ENCODE measurements around the gene DDX47. TPM values are rescaled to one million over a fixed set of nuclear protein-coding genes. Genes with fewer than 3 reads are reported as not detected.

The DDX47 gene
- total and polyA plus RNA-seq, 2 experiments from 2014 or later = 54.0 to 90.8 TPM

GRCh38 chr12:12811343-12811742, 1.8 kb upstream of the DDX47 start (continued):
- TF ChIP-seq, protein P1, sequence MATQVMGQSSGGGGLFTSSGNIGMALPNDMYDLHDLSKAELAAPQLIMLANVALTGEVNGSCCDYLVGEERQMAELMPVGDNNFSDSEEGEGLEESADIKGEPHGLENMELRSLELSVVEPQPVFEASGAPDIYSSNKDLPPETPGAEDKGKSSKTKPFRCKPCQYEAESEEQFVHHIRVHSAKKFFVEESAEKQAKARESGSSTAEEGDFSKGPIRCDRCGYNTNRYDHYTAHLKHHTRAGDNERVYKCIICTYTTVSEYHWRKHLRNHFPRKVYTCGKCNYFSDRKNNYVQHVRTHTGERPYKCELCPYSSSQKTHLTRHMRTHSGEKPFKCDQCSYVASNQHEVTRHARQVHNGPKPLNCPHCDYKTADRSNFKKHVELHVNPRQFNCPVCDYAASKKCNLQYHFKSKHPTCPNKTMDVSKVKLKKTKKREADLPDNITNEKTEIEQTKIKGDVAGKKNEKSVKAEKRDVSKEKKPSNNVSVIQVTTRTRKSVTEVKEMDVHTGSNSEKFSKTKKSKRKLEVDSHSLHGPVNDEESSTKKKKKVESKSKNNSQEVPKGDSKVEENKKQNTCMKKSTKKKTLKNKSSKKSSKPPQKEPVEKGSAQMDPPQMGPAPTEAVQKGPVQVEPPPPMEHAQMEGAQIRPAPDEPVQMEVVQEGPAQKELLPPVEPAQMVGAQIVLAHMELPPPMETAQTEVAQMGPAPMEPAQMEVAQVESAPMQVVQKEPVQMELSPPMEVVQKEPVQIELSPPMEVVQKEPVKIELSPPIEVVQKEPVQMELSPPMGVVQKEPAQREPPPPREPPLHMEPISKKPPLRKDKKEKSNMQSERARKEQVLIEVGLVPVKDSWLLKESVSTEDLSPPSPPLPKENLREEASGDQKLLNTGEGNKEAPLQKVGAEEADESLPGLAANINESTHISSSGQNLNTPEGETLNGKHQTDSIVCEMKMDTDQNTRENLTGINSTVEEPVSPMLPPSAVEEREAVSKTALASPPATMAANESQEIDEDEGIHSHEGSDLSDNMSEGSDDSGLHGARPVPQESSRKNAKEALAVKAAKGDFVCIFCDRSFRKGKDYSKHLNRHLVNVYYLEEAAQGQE (IDR thresholded peaks at IDR 0.05; ENCODE audit: unreplicated experiment) = no peak
- no peak for TF ChIP-seq ZNF114 (CRISPR knock-in tag; IDR thresholded peaks at IDR 0.05)
- no peak for TF ChIP-seq CREB1 (CRISPR knock-in tag; IDR thresholded peaks at IDR 0.05; ENCODE audit: low read depth)
- TF ChIP-seq, protein P2, sequence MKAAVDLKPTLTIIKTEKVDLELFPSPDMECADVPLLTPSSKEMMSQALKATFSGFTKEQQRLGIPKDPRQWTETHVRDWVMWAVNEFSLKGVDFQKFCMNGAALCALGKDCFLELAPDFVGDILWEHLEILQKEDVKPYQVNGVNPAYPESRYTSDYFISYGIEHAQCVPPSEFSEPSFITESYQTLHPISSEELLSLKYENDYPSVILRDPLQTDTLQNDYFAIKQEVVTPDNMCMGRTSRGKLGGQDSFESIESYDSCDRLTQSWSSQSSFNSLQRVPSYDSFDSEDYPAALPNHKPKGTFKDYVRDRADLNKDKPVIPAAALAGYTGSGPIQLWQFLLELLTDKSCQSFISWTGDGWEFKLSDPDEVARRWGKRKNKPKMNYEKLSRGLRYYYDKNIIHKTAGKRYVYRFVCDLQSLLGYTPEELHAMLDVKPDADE (IDR thresholded peaks at IDR 0.05) = no peak

DNA sequence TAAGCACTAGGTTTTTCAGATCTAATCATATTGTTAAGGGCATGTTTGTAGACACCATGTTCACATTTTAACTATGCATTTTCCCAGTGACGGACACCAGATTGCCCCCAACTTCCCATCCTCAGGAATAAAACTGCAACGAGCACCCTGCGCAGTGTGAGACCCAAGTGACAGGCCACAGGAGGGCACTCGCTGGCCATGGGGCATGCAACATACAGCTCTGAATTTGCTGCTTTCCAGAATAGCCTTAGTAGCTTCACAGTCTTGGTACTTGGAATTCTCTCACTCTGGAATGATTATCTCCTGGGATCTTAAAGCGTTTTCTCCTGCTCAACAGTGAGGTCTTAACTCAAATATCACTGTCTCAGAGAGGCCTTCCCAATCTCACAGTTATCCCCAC, 972 bp upstream of the DDX47 start:
- Mint-ChIP-seq H3K27ac (no peak overlapping the region), H3K9me3 (no peaks in the 10 kb centered on the region), H3K27me3 (ENCODE audit: insufficient read depth, low read depth, poor library complexity) (peaks cover 1% of the 10 kb centered on the region), H3K4me3 (no peak overlapping the region), H3K4me1 (peaks cover 10% of the 10 kb centered on the region), H3K36me3 (ENCODE audit: low read depth) (peaks cover 15% of the 10 kb centered on the region)
- no peaks in the 10 kb centered on the region for H3K9me2 ChIP-seq (ENCODE audit: insufficient read depth)
- DNase-seq (ENCODE audit: low spot score) (no peak), ATAC-seq (no peak)
- H2AFZ ChIP-seq = peak overlapping the region; percentile 77; the same call in 1 of the 2 replicates
- H3K36me3 ChIP-seq (ENCODE audit: insufficient read depth) = peaks cover 6% of the 10 kb centered on the region; the same call in 1 of the 2 replicates
- no peak overlapping the region for H3K27ac ChIP-seq (ENCODE audit: low read depth)
- no peak overlapping the region for H3K4me3 ChIP-seq
- peaks cover 9% of the 10 kb centered on the region for H3K4me1 ChIP-seq (ENCODE audit: insufficient read depth)
- no peak overlapping the region for H3K4me2 ChIP-seq
- H3F3A ChIP-seq (replicated peaks; ENCODE audit: low read depth) = no peaks in the 10 kb centered on the region
- H3K79me2 ChIP-seq (replicated peaks; ENCODE audit: insufficient read depth) = peaks cover 40% of the 10 kb centered on the region
- no peaks in the 10 kb centered on the region for H3K27me3 ChIP-seq (ENCODE audit: insufficient read depth)
- H4K20me1 ChIP-seq (replicated peaks; ENCODE audit: insufficient read depth) = peaks cover 12% of the 10 kb centered on the region
- TF ChIP-seq ZNF331 (CRISPR knock-in tag; IDR thresholded peaks at IDR 0.05; ENCODE audit: low read depth) = no peak
- TF ChIP-seq CTCF (conservative IDR thresholded peaks at IDR 0.05; ENCODE audit: low read depth in 2 of 2) = peak in 1 of 2 experiments; percentile 42; a peak in 2 of 4 replicates
- TF ChIP-seq JUNB (IDR thresholded peaks at IDR 0.05; ENCODE audit: unreplicated experiment) = no peak
- TF ChIP-seq NANOG (IDR thresholded peaks at IDR 0.05; ENCODE audit: borderline replicate concordance) = no peak
- TF ChIP-seq, protein P1 (IDR thresholded peaks at IDR 0.05; ENCODE audit: unreplicated experiment) = no peak
- no peak for TF ChIP-seq EZH2 (IDR thresholded peaks at IDR 0.05; ENCODE audit: low read depth, unreplicated experiment)

All from GM23338 (cell line).